GM21390 (cell line): ENCODE data around the gene CLNK.

Experiments used
- ATAC-seq: cut with Tn5 transposase; IDR thresholded peaks from one replicate; pipeline ENCODE4 v1.9.1; 2021; ENCODE audit not compliant: unreplicated experiment

Gene CLNK

GRCh38 chr4:10684631-10685030 lies at the start of gene CLNK:
Gene CLNK (minus strand): TSS chr4:10684768. CDS start chr4:10667869, 16,899 bp downstream.
- ATAC-seq: peak; percentile 84

GRCh38 chr4:10733481-10734062 lies 49.0 kb upstream of the CLNK start:
- ATAC-seq: no peak

- no peak for ATAC-seq
Measured at GRCh38 chr4:10732914-10733415, 48.4 kb upstream of the CLNK start.

GRCh38 chr4:10732235-10732913 lies 47.8 kb upstream of the CLNK start:
- ATAC-seq: no peak

- ATAC-seq: peak; percentile 22
Measured at GRCh38 chr4:10731690-10732089, 47.1 kb upstream of the CLNK start.

- ATAC-seq: no peak
Measured at GRCh38 chr4:10731162-10731561, 46.6 kb upstream of the CLNK start.

GRCh38 chr4:10730590-10730989 lies 46.0 kb upstream of the CLNK start:
- peak; percentile 48 for ATAC-seq

- peak; percentile 56 for ATAC-seq
Measured at GRCh38 chr4:10730019-10730418, 45.5 kb upstream of the CLNK start.

GRCh38 chr4:10729366-10729765 lies 44.8 kb upstream of the CLNK start:
- ATAC-seq: no peak

GRCh38 chr4:10728016-10728415 lies 43.4 kb upstream of the CLNK start:
- no peak for ATAC-seq

GRCh38 chr4:10727140-10727880 lies 42.7 kb upstream of the CLNK start:
- ATAC-seq: no peak

- peak; percentile 96 for ATAC-seq
Measured at GRCh38 chr4:10722957-10723356, 38.4 kb upstream of the CLNK start.

- ATAC-seq: no peak
Measured at GRCh38 chr4:10721616-10722015, 37.0 kb upstream of the CLNK start.

GRCh38 chr4:10716163-10716562 lies 31.6 kb upstream of the CLNK start:
- no peak for ATAC-seq

GRCh38 chr4:10715696-10716095 lies 31.1 kb upstream of the CLNK start:
- no peak for ATAC-seq

GRCh38 chr4:10715135-10715534 lies 30.6 kb upstream of the CLNK start:
- ATAC-seq: no peak

GRCh38 chr4:10713591-10713990 lies 29.0 kb upstream of the CLNK start:
- no peak for ATAC-seq

- ATAC-seq: no peak
Measured at GRCh38 chr4:10706236-10706635, 21.7 kb upstream of the CLNK start.

GRCh38 chr4:10704430-10704810 lies 19.9 kb upstream of the CLNK start:
- no peak for ATAC-seq

GRCh38 chr4:10703766-10704429 lies 19.3 kb upstream of the CLNK start:
- no peak for ATAC-seq

GRCh38 chr4:10703156-10703555 lies 18.6 kb upstream of the CLNK start:
- ATAC-seq: no peak
